ENCODE measurements around the gene ZCCHC17. TPM values are rescaled to one million over a fixed set of nuclear protein-coding genes. Genes with fewer than 3 reads are reported as not detected.

Gene ZCCHC17
- total RNA-seq, 1 experiment from 2014 or later: 26.8 TPM

DNA sequence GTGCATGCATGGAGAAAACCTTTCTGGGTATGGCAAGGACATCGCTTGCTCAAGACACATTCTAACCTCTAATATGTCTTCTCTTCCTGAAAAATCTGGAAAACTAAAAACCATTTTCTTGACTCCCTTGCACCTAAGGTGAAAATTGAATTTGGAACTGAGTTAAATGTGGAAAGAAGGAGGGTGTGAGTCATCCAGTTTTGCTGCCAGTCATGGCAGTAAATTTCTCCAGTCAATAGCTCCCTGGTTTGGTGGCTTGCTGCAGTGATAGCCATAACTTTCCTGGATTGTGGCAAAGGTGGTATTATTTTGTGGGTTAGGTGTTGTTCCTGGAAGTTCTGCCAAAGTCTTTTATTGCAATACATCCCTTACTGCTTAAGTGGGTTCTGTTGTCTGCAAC, 2.5 kb downstream of the ZCCHC17 start:
- BruUV-seq (replicated peaks): no TSS peak
- H3K4me2 ChIP-seq: 0 out of 2 replicates have a peak overlapping the region, but pooled peaks have one; percentile 10
- peaks cover 62% of the 10 kb centered on the region for H3K79me2 ChIP-seq (ENCODE audit: low read depth)
- H3K36me3 ChIP-seq (ENCODE audit: low read depth): no peaks in the 10 kb centered on the region
- no peak overlapping the region for H3K4me3 ChIP-seq
- DNase-seq: no peak
- intact Hi-C loops (cut with micrococcal nuclease; ENCODE audit: unreplicated experiment): loop anchor here (10.0 kb wide), 1 partner anchor 125 kb away; no protein-coding TSS in a partner anchor
- no peaks in the 10 kb centered on the region for H3K27me3 ChIP-seq (ENCODE audit: insufficient read depth, low read depth)
- ChIA-PET POLR2A (ENCODE audit: unreplicated experiment) (interaction anchor here (0.5 to 0.7 kb wide), 3 partner anchors 10 to 1464 kb away, joined by 4 to 16 read pairs (median 5); no protein-coding TSS in a partner anchor), CTCF (no interaction called here)
- H3F3A ChIP-seq (ENCODE audit: insufficient read depth, low read depth): no peaks in the 10 kb centered on the region
- H4K20me1 ChIP-seq (ENCODE audit: insufficient read depth): no peaks in the 10 kb centered on the region
- no peak for TF ChIP-seq EZH2 (IDR thresholded peaks at IDR 0.05; ENCODE audit: low read depth)
- TF ChIP-seq, protein P1, sequence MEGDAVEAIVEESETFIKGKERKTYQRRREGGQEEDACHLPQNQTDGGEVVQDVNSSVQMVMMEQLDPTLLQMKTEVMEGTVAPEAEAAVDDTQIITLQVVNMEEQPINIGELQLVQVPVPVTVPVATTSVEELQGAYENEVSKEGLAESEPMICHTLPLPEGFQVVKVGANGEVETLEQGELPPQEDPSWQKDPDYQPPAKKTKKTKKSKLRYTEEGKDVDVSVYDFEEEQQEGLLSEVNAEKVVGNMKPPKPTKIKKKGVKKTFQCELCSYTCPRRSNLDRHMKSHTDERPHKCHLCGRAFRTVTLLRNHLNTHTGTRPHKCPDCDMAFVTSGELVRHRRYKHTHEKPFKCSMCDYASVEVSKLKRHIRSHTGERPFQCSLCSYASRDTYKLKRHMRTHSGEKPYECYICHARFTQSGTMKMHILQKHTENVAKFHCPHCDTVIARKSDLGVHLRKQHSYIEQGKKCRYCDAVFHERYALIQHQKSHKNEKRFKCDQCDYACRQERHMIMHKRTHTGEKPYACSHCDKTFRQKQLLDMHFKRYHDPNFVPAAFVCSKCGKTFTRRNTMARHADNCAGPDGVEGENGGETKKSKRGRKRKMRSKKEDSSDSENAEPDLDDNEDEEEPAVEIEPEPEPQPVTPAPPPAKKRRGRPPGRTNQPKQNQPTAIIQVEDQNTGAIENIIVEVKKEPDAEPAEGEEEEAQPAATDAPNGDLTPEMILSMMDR (conservative IDR thresholded peaks at IDR 0.05): no peak
- H2AFZ ChIP-seq: no peak overlapping the region
- no peaks in the 10 kb centered on the region for H3K9me2 ChIP-seq (ENCODE audit: insufficient read depth)
- peaks cover 9% of the 10 kb centered on the region; the same call in 1 of the 2 replicates for H3K4me1 ChIP-seq (replicated peaks; ENCODE audit: insufficient read depth)
- no peaks in the 10 kb centered on the region for H3K9me3 ChIP-seq (ENCODE audit: insufficient read depth, low read depth)
- no peak overlapping the region for H3K27ac ChIP-seq

DNA sequence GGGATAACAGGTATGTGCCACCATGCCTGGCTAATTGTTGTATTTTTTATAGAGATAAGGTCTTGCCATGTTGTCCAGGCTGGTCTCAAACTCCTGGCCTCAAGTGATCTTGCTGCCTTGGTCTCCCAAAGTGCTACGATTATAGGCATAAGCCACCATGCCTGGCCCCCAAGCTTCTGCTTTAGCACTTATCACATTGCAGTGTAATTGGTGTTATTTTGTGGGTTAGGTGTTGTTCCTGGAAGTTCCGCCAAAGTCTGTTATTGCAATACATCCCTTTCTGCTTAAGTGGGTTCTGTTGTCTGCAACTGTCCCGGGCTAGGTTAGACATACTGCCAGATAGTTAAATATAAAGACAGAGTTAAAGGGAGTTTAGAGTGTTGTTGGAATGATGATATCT, 3.4 kb downstream of the ZCCHC17 start:
- Histone ChIP-seq H3K4me3 (no peak overlapping the region), H3F3A (ENCODE audit: insufficient read depth, low read depth) (no peaks in the 10 kb centered on the region), H3K4me1 (replicated peaks; ENCODE audit: insufficient read depth) (peaks cover 6% of the 10 kb centered on the region; the same call in 1 of the 2 replicates), H3K4me2 (no peak overlapping the region), H3K9me3 (ENCODE audit: insufficient read depth, low read depth) (no peaks in the 10 kb centered on the region), H3K36me3 (ENCODE audit: low read depth) (no peaks in the 10 kb centered on the region), H3K9me2 (ENCODE audit: insufficient read depth) (no peaks in the 10 kb centered on the region), H3K27me3 (ENCODE audit: insufficient read depth, low read depth) (no peaks in the 10 kb centered on the region), H4K20me1 (ENCODE audit: insufficient read depth) (no peaks in the 10 kb centered on the region), H3K79me2 (ENCODE audit: low read depth) (peaks cover 54% of the 10 kb centered on the region), H3K27ac (no peak overlapping the region), H2AFZ (no peak overlapping the region)
- CTCF ChIA-PET: no interaction called here
- intact Hi-C loops (cut with micrococcal nuclease; ENCODE audit: unreplicated experiment): no loop called here
- POLR2A ChIA-PET (ENCODE audit: unreplicated experiment): no interaction called here
- no TSS peak for BruUV-seq (replicated peaks)
- DNase-seq: no peak
- TF ChIP-seq, protein P1 (conservative IDR thresholded peaks at IDR 0.05): no peak
- TF ChIP-seq EZH2 (IDR thresholded peaks at IDR 0.05; ENCODE audit: low read depth): no peak

DNA sequence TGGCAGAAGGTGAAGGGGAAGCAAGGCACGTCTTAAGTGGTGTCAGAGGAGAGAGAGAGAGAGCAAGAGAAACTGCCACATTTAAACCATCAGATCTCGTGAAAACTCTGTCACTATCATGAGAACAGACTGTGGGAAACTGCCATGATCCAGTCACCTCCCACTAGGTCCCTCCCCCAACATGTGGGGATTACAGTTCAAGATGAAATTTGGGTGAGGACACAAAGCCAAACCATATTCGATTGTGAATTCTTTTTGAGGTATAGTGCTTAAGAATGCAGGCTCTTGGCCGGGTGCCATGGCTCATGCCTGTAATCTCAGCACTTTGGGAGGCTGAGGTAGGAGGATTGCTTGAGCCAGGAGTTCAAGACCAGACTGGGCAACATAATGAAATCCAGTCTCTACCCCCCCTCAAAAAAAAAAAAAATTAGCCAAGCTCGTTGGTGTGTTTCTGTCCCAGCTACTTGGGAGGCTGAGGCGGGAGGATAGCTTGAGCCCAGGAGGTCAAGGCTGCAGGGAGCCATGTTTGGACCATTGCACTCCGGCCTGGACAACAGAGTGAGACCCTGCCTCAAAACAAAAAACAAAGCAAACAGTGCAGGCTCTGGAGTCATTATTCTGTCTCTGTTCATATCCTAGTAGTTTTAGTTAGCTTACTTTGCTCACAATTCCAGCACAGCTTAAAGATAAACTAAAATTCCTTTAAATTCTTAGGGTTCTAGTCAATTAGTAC, 6.0 kb downstream of the ZCCHC17 start:
- ChIA-PET CTCF (no interaction called here), POLR2A (ENCODE audit: unreplicated experiment) (interaction anchor here (0.6 kb wide), 1 partner anchor 413 kb away, joined by 3 read pairs; no protein-coding TSS in a partner anchor)
- H3K9me2 ChIP-seq (ENCODE audit: insufficient read depth): no peaks in the 10 kb centered on the region
- H3K27ac ChIP-seq: no peak overlapping the region
- no peaks in the 10 kb centered on the region for H4K20me1 ChIP-seq (ENCODE audit: insufficient read depth)
- H3K79me2 ChIP-seq (ENCODE audit: low read depth): peaks cover 32% of the 10 kb centered on the region
- H3K36me3 ChIP-seq (ENCODE audit: low read depth): no peaks in the 10 kb centered on the region
- no peak for DNase-seq
- no TSS peak for BruUV-seq (replicated peaks)
- H3K27me3 ChIP-seq (ENCODE audit: insufficient read depth, low read depth): no peaks in the 10 kb centered on the region
- no peak overlapping the region for H3K4me2 ChIP-seq
- no peaks in the 10 kb centered on the region for H3K9me3 ChIP-seq (ENCODE audit: insufficient read depth, low read depth)
- intact Hi-C loops (cut with micrococcal nuclease; ENCODE audit: unreplicated experiment): no loop called here
- H3K4me3 ChIP-seq: no peak overlapping the region
- TF ChIP-seq, protein P1 (conservative IDR thresholded peaks at IDR 0.05): no peak
- no peak for TF ChIP-seq EZH2 (IDR thresholded peaks at IDR 0.05; ENCODE audit: low read depth)
- no peaks in the 10 kb centered on the region for H3K4me1 ChIP-seq (replicated peaks; ENCODE audit: insufficient read depth)
- no peaks in the 10 kb centered on the region for H3F3A ChIP-seq (ENCODE audit: insufficient read depth, low read depth)
- H2AFZ ChIP-seq: no peak overlapping the region

Data from PC-9 (cell line).